DMS53 treated with DMSO at 0.1 percent for 48 hours (cell line): ENCODE results near the gene TPPP3.

ENCODE experiments used
- DNase-seq: peaks from one replicate; lab custom pipeline; 2025; ENCODE audit not compliant: unreplicated experiment; lab: John Stamatoyannopoulos, UW

TPPP3 gene

GRCh38 chr16:67350324-67350723 is 43.0 kb downstream of the TPPP3 start:
- no peak for DNase-seq

GRCh38 chr16:67349172-67349571 is 44.1 kb downstream of the TPPP3 start:
- DNase-seq: peak; percentile 30

- peak; percentile 20 for DNase-seq
Measured at GRCh38 chr16:67346341-67346740, 47.0 kb downstream of the TPPP3 start.

- DNase-seq: no peak
Measured at GRCh38 chr16:67345401-67345800, 47.9 kb downstream of the TPPP3 start.

GRCh38 chr16:67342616-67343015 is 50.7 kb downstream of the TPPP3 start:
- no peak for DNase-seq

- DNase-seq: no peak
Measured at GRCh38 chr16:67341250-67341649, 52.0 kb downstream of the TPPP3 start.
